Activated T-cell treated with anti-CD3 and anti-CD28 coated beads for 24 hours (primary cell): ENCODE results near the gene CDK13.
A peak's percentile ranks its signal among the peaks of the same experiment; 100 is the strongest.
"Not testable (repeated sequence)": the region's sequence is repeated elsewhere in the genome, so short reads cannot be mapped to it uniquely, and the experiment has no call there.

Source experiments
- DNase-seq: peaks from one replicate; pipeline ENCODE4 v3.0.0-alpha.2; 2020; ENCODE audit warnings: low read depth

CDK13 gene

GRCh38 chr7:39949971-39950472 lies at the start of gene CDK13:
Gene CDK13, plus strand, starts transcription at chr7:39950256. Its CDS starts 386 bp downstream, at chr7:39950642.
- DNase-seq: peak; percentile 76

- no peak for DNase-seq
These were observed 46.0 kb upstream of the CDK13 start for GRCh38 chr7:39904077-39904486.

GRCh38 chr7:39908141-39908540 lies 41.9 kb upstream of the CDK13 start:
- no peak for DNase-seq

- no peak for DNase-seq
These were observed 41.1 kb upstream of the CDK13 start for GRCh38 chr7:39908973-39909372.

- no peak for DNase-seq
These were observed 40.5 kb upstream of the CDK13 start for GRCh38 chr7:39909526-39909925.

GRCh38 chr7:39910108-39910869 lies 39.8 kb upstream of the CDK13 start:
- no peak for DNase-seq

- no peak for DNase-seq
These were observed 38.9 kb upstream of the CDK13 start for GRCh38 chr7:39911167-39911566.

GRCh38 chr7:39915847-39916246 lies 34.2 kb upstream of the CDK13 start:
- DNase-seq: not testable (repeated sequence)

GRCh38 chr7:39919646-39920045 lies 30.4 kb upstream of the CDK13 start:
- DNase-seq: no peak

- DNase-seq: no peak
These were observed 28.4 kb upstream of the CDK13 start for GRCh38 chr7:39921506-39922175.

GRCh38 chr7:39922580-39922979 lies 27.5 kb upstream of the CDK13 start:
- no peak for DNase-seq

GRCh38 chr7:39923091-39923490 lies 27.0 kb upstream of the CDK13 start:
- DNase-seq: no peak

- no peak for DNase-seq
These were observed 25.9 kb upstream of the CDK13 start for GRCh38 chr7:39924122-39924521.

GRCh38 chr7:39926111-39926510 lies 23.9 kb upstream of the CDK13 start:
- no peak for DNase-seq

- DNase-seq: no peak
These were observed 23.0 kb upstream of the CDK13 start for GRCh38 chr7:39927018-39927417.

GRCh38 chr7:39934132-39934531 lies 15.9 kb upstream of the CDK13 start:
- no peak for DNase-seq

- no peak for DNase-seq
These were observed 13.3 kb upstream of the CDK13 start for GRCh38 chr7:39936761-39937160.

- no peak for DNase-seq
These were observed 12.5 kb upstream of the CDK13 start for GRCh38 chr7:39937366-39938153.

- DNase-seq: no peak
These were observed 7.2 kb upstream of the CDK13 start for GRCh38 chr7:39942883-39943282.

GRCh38 chr7:39946693-39947092 lies 3.4 kb upstream of the CDK13 start:
- DNase-seq: no peak

GRCh38 chr7:39948375-39948955 lies 1.6 kb upstream of the CDK13 start:
- no peak for DNase-seq
